Measurements from ENCODE around the gene ECE1. TPM values are rescaled to one million over a fixed set of nuclear protein-coding genes. Genes with fewer than 3 reads are reported as not detected.
A peak's percentile ranks its signal among the peaks of the same experiment; 100 is the strongest.

ECE1 gene
- total RNA-seq, 2 donors from 2014 or later, result 83.7 to 152 TPM

GRCh38 chr1:21313203-21313885 is 23.1 kb upstream of the ECE1 start:
- Histone ChIP-seq H3K36me3 (no peaks in the 10 kb centered on the region), H3K27me3 (no peaks in the 10 kb centered on the region), H3K9me3 (no peaks in the 10 kb centered on the region), H3K4me1 (peaks cover 0 to 68% of the 10 kb centered on the region in 2 donors), H3K27ac (peak overlapping the region; percentile 88 to 94), H3K4me3 (no peak overlapping the region)
- no peak for TF ChIP-seq CTCF (IDR thresholded peaks at IDR 0.05)
- no peak for DNase-seq (ENCODE audit: low spot score)

- peak overlapping the region; percentile 88 to 94 for H3K27ac ChIP-seq
- no peaks in the 10 kb centered on the region for H3K27me3 ChIP-seq
- no peaks in the 10 kb centered on the region for H3K36me3 ChIP-seq
- peaks cover 0 to 68% of the 10 kb centered on the region in 2 donors for H3K4me1 ChIP-seq
- no peak for DNase-seq (ENCODE audit: low spot score)
- H3K4me3 ChIP-seq, result no peak overlapping the region
- no peak for TF ChIP-seq CTCF (IDR thresholded peaks at IDR 0.05)
- no peaks in the 10 kb centered on the region for H3K9me3 ChIP-seq
Observed at GRCh38 chr1:21312407-21312992, 22.2 kb upstream of the ECE1 start.

GRCh38 chr1:21311016-21311415 is 20.8 kb upstream of the ECE1 start:
- Histone ChIP-seq H3K4me1 (peaks cover 0 to 63% of the 10 kb centered on the region in 2 donors), H3K9me3 (no peaks in the 10 kb centered on the region), H3K27me3 (no peaks in the 10 kb centered on the region), H3K36me3 (no peaks in the 10 kb centered on the region), H3K4me3 (no peak overlapping the region), H3K27ac (peak overlapping the region in 1 of 2 donors; percentile 24)
- TF ChIP-seq CTCF (IDR thresholded peaks at IDR 0.05), result no peak
- no peak for DNase-seq (ENCODE audit: low spot score)

DNA sequence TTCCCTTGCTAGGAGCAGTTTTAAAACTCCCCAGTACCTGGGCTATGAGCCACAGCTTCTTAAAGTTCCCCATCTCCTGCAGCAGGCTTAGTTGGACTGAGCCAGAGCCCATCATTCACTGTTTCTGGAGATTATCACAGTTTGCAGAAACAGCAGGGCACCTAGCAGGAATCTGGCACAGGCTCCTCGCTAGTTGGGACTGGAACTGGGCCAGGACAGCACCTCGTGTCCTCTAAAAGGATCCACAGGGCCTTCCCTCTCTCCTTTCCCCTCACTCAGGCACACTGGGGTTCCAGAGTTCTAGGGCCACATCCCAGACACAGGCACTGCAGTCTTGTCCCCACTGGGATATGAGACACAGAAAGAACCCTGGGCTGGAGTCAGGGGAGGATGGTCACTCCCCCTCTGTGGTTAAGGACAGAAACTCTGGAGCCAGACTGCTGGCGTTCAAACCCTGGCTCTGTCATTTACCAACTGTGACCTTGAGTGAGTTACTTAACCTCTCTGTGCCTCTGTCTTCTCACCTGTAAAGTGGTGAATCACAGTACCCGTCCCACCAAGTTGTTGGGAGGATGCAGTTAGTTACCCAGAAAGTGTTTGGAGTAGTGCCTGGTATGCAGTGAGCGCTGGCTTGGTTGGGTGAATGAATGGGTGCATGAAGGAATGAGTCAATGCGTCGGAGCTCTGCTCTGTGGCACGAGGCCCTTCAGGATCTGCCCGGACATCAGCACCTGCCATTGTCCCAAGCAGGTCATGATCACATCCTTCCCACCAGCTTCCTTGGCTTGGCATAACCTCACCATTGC is 18.8 kb upstream of the ECE1 start:
- Histone ChIP-seq H3K36me3 (no peaks in the 10 kb centered on the region), H3K9me3 (no peaks in the 10 kb centered on the region), H3K4me1 (peaks cover 0 to 50% of the 10 kb centered on the region in 2 donors), H3K4me3 (no peak overlapping the region), H3K27ac (peak overlapping the region; percentile 53 to 62), H3K27me3 (no peaks in the 10 kb centered on the region)
- no peak for DNase-seq (ENCODE audit: low spot score)
- no peak for TF ChIP-seq CTCF (IDR thresholded peaks at IDR 0.05)

DNA sequence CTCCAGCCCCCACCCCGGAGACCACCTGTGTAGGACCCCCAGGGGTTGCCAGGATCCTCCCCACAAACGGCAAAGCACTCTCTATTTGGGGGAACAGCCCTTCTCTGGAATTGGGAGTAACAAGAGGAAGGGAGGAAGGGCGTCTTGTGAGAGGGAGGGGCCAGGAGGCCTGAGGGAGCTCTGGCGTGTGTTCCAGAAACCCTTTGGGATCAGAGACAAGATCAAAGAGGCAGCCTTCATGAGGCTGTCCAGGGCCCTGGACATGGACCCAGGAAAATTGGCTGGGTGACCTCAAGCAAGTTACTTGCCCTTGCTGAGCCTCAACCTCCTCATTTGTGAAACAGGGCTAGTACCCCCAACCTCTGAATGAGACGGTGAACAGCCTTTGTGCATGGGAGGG is 18.1 kb upstream of the ECE1 start:
- no peak overlapping the region for H3K4me3 ChIP-seq
- H3K9me3 ChIP-seq, result no peaks in the 10 kb centered on the region
- no peak for DNase-seq (ENCODE audit: low spot score)
- H3K4me1 ChIP-seq, result peaks cover 0 to 50% of the 10 kb centered on the region in 2 donors
- H3K27ac ChIP-seq, result peak overlapping the region; percentile 53 to 62
- H3K27me3 ChIP-seq, result no peaks in the 10 kb centered on the region
- H3K36me3 ChIP-seq, result no peaks in the 10 kb centered on the region
- no peak for TF ChIP-seq CTCF (IDR thresholded peaks at IDR 0.05)

Data from right atrium auricular region (tissue), 2 donors.